SK-N-SH treated with all-trans-retinoic acid at 6 μM for 48 hours (cell line): ENCODE data around the gene BRD1.

Experiments
- ATAC-seq: fragments of 200-7000 bp; cut with Tn5 transposase; 3 replicates; pipeline ENCODE4 v1.9.1; 2020; ENCODE audit warnings: mild to moderate bottlenecking, moderate library complexity
- ARNTL ChIP-seq: fragments of 450-650 bp; formaldehyde crosslinking; IDR thresholded peaks from 2 replicates; pipeline ENCODE4 v1.5.0; 2020; ENCODE audit warnings: low read depth, mild to moderate bottlenecking, moderate library complexity, borderline replicate concordance
- ESRRG ChIP-seq: fragments of 250-450 bp; sonication (Bioruptor Pico); IDR thresholded peaks from 2 replicates; pipeline ENCODE4 v1.6.1; 2021; ENCODE audit warnings: mild to moderate bottlenecking
- GLIS3 ChIP-seq: fragments of 250-450 bp; sonication (Bioruptor Pico); IDR thresholded peaks from 2 replicates; pipeline ENCODE4 v1.5.0; 2020; ENCODE audit warnings: mild to moderate bottlenecking, moderate library complexity
- ISL1 ChIP-seq: fragments of 250-450 bp; sonication (Bioruptor Pico); IDR thresholded peaks from 2 replicates; pipeline ENCODE4 v2.1.2; 2022; ENCODE audit warnings: mild to moderate bottlenecking, moderate library complexity
- PPARA ChIP-seq: fragments of 250-450 bp; sonication (Bioruptor Pico); IDR thresholded peaks from 2 replicates; pipeline ENCODE4 v1.5.0; 2020; ENCODE audit warnings: mild to moderate bottlenecking, borderline replicate concordance
- RARB ChIP-seq: fragments of 250-450 bp; sonication (Bioruptor Pico); IDR thresholded peaks from 2 replicates; pipeline ENCODE4 v1.8.0; 2021; ENCODE audit warnings: mild to moderate bottlenecking, moderate library complexity
- SNAI2 ChIP-seq: fragments of 250-450 bp; sonication (Bioruptor Pico); IDR thresholded peaks from 2 replicates; pipeline ENCODE4 v1.5.0; 2020; ENCODE audit warnings: mild to moderate bottlenecking, moderate library complexity
- TCF4 ChIP-seq: fragments of 250-450 bp; sonication (Bioruptor Pico); IDR thresholded peaks from 2 replicates; pipeline ENCODE4 v1.8.0; 2021; ENCODE audit warnings: mild to moderate bottlenecking, moderate library complexity, borderline replicate concordance
- TOX ChIP-seq: fragments of 250-450 bp; sonication (Bioruptor Pico); IDR thresholded peaks from 2 replicates; pipeline ENCODE4 v1.8.0; 2021; ENCODE audit warnings: mild to moderate bottlenecking, moderate library complexity, borderline replicate concordance
- ZC3H10 ChIP-seq: fragments of 250-450 bp; sonication (Bioruptor Pico); IDR thresholded peaks from 2 replicates; pipeline ENCODE4 v1.5.1; 2021; ENCODE audit warnings: mild to moderate bottlenecking, moderate library complexity
- ZFP3 ChIP-seq: fragments of 250-450 bp; sonication (Bioruptor Pico); IDR thresholded peaks from 2 replicates; pipeline ENCODE4 v1.5.0; 2020; ENCODE audit warnings: mild to moderate bottlenecking, moderate library complexity
- ZFP30 ChIP-seq: fragments of 450-650 bp; formaldehyde crosslinking; IDR thresholded peaks from 2 replicates; pipeline ENCODE4 v1.5.0; 2022; ENCODE audit warnings: mild to moderate bottlenecking, moderate library complexity
- ZNF565 ChIP-seq: fragments of 450-650 bp; formaldehyde crosslinking; conservative IDR thresholded peaks from 2 replicates; pipeline ENCODE4 v1.5.0; 2020; ENCODE audit warnings: low read depth, mild to moderate bottlenecking, moderate library complexity
- ZNF70 ChIP-seq: fragments of 450-650 bp; formaldehyde crosslinking; IDR thresholded peaks from 2 replicates; pipeline ENCODE4 v1.5.0; 2020; ENCODE audit warnings: mild to moderate bottlenecking, moderate library complexity
- ZNF8 ChIP-seq: fragments of 450-650 bp; formaldehyde crosslinking; IDR thresholded peaks from 2 replicates; pipeline ENCODE4 v1.5.0; 2020; ENCODE audit warnings: mild to moderate bottlenecking, moderate library complexity
- TF ChIP-seq, protein P1 (sequence below): fragments of 250-450 bp; sonication (Bioruptor Pico); IDR thresholded peaks from 2 replicates; pipeline ENCODE4 v1.5.1; 2020; ENCODE audit warnings: low read depth, mild to moderate bottlenecking, moderate library complexity
- TF ChIP-seq, protein P2 (sequence below): fragments of 250-450 bp; sonication (Bioruptor Pico); IDR thresholded peaks from 2 replicates; pipeline ENCODE4 v1.5.0; 2020; ENCODE audit warnings: mild to moderate bottlenecking, moderate library complexity
- TF ChIP-seq, protein P3 (sequence below): fragments of 250-450 bp; sonication (Bioruptor Pico); IDR thresholded peaks from 2 replicates; pipeline ENCODE4 v1.8.0; 2021; ENCODE audit warnings: low read depth, mild to moderate bottlenecking, moderate library complexity, borderline replicate concordance
- TF ChIP-seq, protein P4 (sequence below): fragments of 250-450 bp; sonication (Bioruptor Pico); IDR thresholded peaks from 2 replicates; pipeline ENCODE4 v1.5.1; 2021; ENCODE audit warnings: mild to moderate bottlenecking, moderate library complexity

Gene BRD1

DNA sequence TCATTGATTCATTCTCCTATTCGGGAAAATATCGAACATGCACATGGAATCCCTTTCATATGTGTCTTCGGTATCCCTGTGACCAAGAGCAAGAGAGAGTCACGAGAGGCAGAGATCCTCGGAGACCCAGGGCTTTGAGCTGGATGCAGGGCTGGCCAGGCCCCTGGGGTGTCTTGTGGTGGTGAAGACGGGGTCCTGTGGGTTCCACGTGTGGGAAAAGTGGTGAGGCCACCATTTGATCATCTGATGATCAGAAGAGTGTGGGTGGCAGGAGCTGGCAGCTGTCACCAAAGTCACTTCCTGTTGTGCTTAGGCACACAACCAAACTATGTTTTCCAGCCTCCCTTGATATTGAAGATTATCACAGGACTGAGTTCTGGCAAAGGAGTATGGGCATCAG, 94.0 kb downstream of the BRD1 start:
- ATAC-seq, result no peak
- TF ChIP-seq, protein P1, sequence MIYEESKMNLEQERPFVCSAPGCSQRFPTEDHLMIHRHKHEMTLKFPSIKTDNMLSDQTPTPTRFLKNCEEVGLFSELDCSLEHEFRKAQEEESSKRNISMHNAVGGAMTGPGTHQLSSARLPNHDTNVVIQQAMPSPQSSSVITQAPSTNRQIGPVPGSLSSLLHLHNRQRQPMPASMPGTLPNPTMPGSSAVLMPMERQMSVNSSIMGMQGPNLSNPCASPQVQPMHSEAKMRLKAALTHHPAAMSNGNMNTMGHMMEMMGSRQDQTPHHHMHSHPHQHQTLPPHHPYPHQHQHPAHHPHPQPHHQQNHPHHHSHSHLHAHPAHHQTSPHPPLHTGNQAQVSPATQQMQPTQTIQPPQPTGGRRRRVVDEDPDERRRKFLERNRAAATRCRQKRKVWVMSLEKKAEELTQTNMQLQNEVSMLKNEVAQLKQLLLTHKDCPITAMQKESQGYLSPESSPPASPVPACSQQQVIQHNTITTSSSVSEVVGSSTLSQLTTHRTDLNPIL (CRISPR knock-in tag), result no peak
- TF ChIP-seq SNAI2, result no peak
- TF ChIP-seq TCF4 (CRISPR knock-in tag), result no peak
- no peak for TF ChIP-seq ARNTL (CRISPR knock-in tag)
- TF ChIP-seq RARB (CRISPR knock-in tag), result no peak
- TF ChIP-seq ZNF70 (CRISPR knock-in tag), result no peak
- TF ChIP-seq, all 23 proteins: peak for 0

DNA sequence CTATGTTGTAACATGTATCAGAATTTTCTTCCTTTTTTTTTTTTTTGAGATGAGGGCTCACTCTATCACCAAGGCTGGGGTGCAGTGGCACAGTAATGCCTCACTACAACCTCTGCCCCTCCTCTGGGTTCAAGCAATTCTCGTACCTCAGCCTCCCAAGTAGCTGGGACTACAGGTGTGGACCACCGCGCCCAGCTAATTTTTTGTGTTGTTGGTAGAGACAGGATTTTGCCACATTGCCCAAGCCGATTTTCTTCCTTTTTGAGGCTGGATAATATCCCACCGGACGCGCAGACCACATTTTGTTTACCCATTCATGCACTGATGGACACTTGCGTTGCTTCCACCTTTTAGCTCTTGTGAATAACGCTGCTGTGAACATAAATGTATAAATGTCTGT, 97.0 kb downstream of the BRD1 start:
- TF ChIP-seq ZFP30 (no peak), ZFP3 (no peak)
- ATAC-seq, result no peak

DNA sequence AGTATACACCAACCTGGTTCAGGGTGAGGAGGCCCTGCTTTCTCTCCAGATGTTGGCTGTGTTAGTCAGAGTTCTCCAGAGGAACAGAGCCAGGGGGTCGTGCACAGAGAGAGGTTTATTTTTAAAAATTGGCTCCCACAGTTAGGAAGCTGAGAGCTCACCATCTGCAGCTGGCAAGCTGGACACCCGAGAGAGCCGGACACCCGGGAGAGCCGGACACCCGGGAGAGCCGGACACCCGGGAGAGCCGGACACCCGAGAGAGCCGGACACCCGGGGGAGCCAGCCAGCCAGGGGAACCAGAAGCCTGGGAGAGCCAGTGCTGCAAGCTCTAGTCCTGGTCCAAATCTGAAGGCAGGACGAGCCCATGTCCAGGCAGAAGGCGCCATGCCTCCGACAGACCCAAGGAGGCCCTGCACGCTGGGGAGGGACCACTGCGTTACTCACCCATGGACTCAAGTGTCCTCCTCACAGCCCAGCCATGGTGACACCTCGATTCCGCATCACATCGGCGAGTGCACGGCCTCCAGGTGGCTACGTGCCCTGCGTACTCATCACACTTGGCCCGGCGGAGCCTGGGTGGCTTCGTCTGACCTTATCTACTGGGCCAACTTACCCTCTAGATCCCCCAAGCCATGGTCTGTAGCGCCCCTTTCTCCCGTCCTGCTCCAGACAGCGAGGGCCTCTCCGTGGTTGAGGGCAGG, 99.0 kb downstream of the BRD1 start:
- no peak for TF ChIP-seq ZNF70 (CRISPR knock-in tag)
- TF ChIP-seq, all 23 proteins: peak for 0
- ATAC-seq, result no peak

DNA sequence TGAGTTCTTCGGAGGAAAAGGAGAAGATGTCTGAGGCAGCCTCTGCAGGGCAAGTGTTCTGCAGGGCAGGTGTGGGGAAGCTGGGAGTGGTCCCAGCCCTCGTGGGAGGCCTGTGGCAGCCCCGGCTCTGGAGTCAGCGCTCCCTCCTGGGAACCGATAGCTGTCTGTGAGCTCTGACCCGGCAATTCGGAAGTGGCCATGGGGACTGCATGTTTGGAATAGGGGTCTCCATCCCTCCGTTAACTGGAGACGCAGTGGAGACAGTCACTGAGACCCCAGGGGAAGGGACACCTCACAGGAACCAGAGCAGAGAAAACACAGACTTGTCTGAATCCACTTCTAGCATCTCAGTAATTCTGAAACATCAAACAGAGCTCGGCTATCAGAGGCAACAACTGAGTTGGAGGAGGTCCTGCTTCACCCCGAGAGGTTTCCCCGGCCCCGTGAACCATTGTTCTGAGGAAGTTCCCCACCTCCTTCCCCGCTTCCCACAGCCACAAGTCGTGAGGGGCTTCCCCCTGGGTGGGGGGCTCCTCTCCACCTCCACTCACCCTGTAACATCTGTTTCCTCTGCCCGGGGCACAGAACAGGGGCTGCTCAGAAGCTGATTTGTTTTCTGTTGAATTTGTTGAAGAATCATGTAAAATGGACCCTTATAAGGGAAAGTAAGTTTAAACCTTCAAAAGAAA, 99.6 kb downstream of the BRD1 start:
- TF ChIP-seq ZFP30 (no peak), GLIS3 (CRISPR knock-in tag) (no peak), ZC3H10 (CRISPR knock-in tag) (no peak), ESRRG (CRISPR knock-in tag) (no peak), PPARA (no peak)
- ATAC-seq, result no peak

DNA sequence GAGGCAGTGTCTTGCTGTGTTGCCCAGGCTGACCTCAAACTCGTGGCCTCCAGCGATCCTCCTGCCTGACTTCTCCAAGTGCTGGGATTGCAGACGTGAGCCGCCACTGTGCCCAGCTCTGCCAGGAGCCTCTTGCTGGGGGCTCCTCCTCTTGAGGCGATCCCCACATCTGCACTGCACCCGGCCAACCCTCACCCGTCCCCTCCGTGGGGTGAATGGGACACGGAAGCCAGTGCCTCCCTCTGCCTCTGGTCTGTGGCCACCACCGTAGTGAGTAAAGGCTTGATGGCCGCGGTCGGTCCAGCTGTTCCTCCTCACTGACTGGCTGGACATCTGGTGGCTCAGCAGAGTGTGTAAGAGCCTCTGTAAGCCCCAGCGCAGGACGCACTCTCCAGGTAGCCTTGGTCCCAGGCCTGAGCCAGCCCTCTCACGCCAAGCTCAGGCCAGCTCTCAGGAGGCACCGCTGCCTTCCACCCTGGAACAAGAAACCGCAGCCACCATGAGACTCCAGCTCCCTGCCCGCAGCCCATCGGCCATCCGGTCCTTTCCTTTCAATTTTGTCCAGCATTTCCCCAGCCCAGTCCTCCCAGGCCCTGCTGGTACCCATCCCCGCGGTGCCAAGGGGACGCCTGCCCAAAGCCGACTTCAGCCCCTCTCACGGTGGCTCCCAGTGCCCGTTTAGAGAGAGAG, 100.3 kb downstream of the BRD1 start:
- no peak for ATAC-seq

More for the DNA sequence above, 100.3 kb downstream of the BRD1 start:
- no peak for TF ChIP-seq TCF4 (CRISPR knock-in tag)
- TF ChIP-seq, protein P2, sequence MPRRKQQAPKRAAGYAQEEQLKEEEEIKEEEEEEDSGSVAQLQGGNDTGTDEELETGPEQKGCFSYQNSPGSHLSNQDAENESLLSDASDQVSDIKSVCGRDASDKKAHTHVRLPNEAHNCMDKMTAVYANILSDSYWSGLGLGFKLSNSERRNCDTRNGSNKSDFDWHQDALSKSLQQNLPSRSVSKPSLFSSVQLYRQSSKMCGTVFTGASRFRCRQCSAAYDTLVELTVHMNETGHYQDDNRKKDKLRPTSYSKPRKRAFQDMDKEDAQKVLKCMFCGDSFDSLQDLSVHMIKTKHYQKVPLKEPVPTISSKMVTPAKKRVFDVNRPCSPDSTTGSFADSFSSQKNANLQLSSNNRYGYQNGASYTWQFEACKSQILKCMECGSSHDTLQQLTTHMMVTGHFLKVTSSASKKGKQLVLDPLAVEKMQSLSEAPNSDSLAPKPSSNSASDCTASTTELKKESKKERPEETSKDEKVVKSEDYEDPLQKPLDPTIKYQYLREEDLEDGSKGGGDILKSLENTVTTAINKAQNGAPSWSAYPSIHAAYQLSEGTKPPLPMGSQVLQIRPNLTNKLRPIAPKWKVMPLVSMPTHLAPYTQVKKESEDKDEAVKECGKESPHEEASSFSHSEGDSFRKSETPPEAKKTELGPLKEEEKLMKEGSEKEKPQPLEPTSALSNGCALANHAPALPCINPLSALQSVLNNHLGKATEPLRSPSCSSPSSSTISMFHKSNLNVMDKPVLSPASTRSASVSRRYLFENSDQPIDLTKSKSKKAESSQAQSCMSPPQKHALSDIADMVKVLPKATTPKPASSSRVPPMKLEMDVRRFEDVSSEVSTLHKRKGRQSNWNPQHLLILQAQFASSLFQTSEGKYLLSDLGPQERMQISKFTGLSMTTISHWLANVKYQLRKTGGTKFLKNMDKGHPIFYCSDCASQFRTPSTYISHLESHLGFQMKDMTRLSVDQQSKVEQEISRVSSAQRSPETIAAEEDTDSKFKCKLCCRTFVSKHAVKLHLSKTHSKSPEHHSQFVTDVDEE (CRISPR knock-in tag), result no peak
- no peak for TF ChIP-seq PPARA
- no peak for TF ChIP-seq ZFP3
- no peak for TF ChIP-seq ZNF565 (CRISPR knock-in tag)
- TF ChIP-seq ZC3H10 (CRISPR knock-in tag), result no peak
- TF ChIP-seq, protein P3, sequence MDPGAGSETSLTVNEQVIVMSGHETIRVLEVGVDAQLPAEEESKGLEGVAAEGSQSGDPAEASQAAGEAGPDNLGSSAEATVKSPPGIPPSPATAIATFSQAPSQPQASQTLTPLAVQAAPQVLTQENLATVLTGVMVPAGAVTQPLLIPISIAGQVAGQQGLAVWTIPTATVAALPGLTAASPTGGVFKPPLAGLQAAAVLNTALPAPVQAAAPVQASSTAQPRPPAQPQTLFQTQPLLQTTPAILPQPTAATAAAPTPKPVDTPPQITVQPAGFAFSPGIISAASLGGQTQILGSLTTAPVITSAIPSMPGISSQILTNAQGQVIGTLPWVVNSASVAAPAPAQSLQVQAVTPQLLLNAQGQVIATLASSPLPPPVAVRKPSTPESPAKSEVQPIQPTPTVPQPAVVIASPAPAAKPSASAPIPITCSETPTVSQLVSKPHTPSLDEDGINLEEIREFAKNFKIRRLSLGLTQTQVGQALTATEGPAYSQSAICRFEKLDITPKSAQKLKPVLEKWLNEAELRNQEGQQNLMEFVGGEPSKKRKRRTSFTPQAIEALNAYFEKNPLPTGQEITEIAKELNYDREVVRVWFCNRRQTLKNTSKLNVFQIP, result no peak
- TF ChIP-seq ZNF8 (CRISPR knock-in tag), result no peak
- TF ChIP-seq ESRRG (CRISPR knock-in tag), result no peak
- TF ChIP-seq, protein P1 (CRISPR knock-in tag), result no peak
- TF ChIP-seq GLIS3 (CRISPR knock-in tag), result no peak
- TF ChIP-seq, protein P4, sequence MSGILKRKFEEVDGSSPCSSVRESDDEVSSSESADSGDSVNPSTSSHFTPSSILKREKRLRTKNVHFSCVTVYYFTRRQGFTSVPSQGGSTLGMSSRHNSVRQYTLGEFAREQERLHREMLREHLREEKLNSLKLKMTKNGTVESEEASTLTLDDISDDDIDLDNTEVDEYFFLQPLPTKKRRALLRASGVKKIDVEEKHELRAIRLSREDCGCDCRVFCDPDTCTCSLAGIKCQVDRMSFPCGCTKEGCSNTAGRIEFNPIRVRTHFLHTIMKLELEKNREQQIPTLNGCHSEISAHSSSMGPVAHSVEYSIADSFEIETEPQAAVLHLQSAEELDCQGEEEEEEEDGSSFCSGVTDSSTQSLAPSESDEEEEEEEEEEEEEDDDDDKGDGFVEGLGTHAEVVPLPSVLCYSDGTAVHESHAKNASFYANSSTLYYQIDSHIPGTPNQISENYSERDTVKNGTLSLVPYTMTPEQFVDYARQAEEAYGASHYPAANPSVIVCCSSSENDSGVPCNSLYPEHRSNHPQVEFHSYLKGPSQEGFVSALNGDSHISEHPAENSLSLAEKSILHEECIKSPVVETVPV (CRISPR knock-in tag), result no peak
- no peak for TF ChIP-seq ZNF70 (CRISPR knock-in tag)
- no peak for TF ChIP-seq SNAI2
- TF ChIP-seq TOX, result no peak
- no peak for TF ChIP-seq ARNTL (CRISPR knock-in tag)
- no peak for TF ChIP-seq ZFP30
- no peak for TF ChIP-seq ISL1 (CRISPR knock-in tag)
